Neural crest cell (in vitro differentiated cells): ENCODE measurements around the gene ARX. TPM values are rescaled to one million over a fixed set of nuclear protein-coding genes. Genes with fewer than 3 reads are reported as not detected.
A peak's percentile ranks its signal among the peaks of the same experiment; 100 is the strongest.

Experiments used
- DNase-seq: peaks from one replicate; pipeline ENCODE4 v3.0.0; 2021; ENCODE audit warnings: low read depth, mixed read lengths, low spot score
- H3K27ac Mint-ChIP-seq: one replicate; pipeline ENCODE4 v1.8.0; 2021; ENCODE audit warnings: mild to moderate bottlenecking, mixed read lengths; ENCODE audit not compliant: unreplicated experiment
- H3K27me3 Mint-ChIP-seq: 2 replicates; pipeline ENCODE4 v1.8.0; 2021; ENCODE audit warnings: low read depth, mild to moderate bottlenecking, mixed read lengths
- H3K36me3 Mint-ChIP-seq: 2 replicates; pipeline ENCODE4 v1.8.0; 2021; ENCODE audit warnings: low read depth, mild to moderate bottlenecking, mixed read lengths
- H3K4me1 Mint-ChIP-seq: 2 replicates; pipeline ENCODE4 v1.8.0; 2021; ENCODE audit warnings: mixed read lengths
- H3K4me3 Mint-ChIP-seq: one replicate; pipeline ENCODE4 v1.8.0; 2021; ENCODE audit warnings: mild to moderate bottlenecking, mixed read lengths
- H3K9me3 Mint-ChIP-seq: 2 replicates; pipeline ENCODE4 v1.8.0; 2021; ENCODE audit warnings: mixed read lengths
- total RNA-seq: library from RNA; stranded (reverse); gene quantifications from 2 replicates; pipeline ENCODE4 v1.2.1, GENCODE V29; 2021
- TF ChIP-seq, protein P1 (sequence below): fragments of 200-600 bp; sonication (generic); conservative IDR thresholded peaks from 2 replicates; pipeline ENCODE4 v1.5.0; 2021; ENCODE audit warnings: antibody characterized with exemption, mild to moderate bottlenecking

The ARX gene
- total RNA-seq, 1 donor from 2014 or later: 0.16 TPM

DNA sequence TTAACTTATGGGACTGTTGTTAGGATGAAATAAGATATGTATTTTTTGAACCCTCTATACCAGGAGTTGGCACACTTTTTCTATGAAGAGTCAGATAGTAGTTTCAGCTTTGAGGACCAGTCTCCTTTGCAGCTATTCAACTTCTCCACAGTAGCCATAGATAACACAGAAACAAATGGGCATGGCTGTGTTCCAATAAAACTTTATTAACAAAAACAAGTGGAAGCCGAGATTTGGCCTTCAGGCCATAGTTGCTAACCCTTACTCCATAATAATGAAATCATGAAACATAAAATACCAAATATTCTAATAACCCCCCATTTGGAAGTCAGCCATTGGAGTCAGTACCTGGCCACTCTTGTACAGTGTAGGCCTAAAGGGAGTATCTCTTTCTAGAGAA, 30.6 kb downstream of the ARX start:
- Mint-ChIP-seq H3K27ac (peak overlapping the region; percentile 19), H3K36me3 (peaks cover 14% of the 10 kb centered on the region), H3K4me1 (peaks cover 6% of the 10 kb centered on the region), H3K9me3 (no peaks in the 10 kb centered on the region), H3K4me3 (no peak overlapping the region), H3K27me3 (no peaks in the 10 kb centered on the region)
- DNase-seq: no peak
- TF ChIP-seq, protein P1, sequence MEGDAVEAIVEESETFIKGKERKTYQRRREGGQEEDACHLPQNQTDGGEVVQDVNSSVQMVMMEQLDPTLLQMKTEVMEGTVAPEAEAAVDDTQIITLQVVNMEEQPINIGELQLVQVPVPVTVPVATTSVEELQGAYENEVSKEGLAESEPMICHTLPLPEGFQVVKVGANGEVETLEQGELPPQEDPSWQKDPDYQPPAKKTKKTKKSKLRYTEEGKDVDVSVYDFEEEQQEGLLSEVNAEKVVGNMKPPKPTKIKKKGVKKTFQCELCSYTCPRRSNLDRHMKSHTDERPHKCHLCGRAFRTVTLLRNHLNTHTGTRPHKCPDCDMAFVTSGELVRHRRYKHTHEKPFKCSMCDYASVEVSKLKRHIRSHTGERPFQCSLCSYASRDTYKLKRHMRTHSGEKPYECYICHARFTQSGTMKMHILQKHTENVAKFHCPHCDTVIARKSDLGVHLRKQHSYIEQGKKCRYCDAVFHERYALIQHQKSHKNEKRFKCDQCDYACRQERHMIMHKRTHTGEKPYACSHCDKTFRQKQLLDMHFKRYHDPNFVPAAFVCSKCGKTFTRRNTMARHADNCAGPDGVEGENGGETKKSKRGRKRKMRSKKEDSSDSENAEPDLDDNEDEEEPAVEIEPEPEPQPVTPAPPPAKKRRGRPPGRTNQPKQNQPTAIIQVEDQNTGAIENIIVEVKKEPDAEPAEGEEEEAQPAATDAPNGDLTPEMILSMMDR: no peak

DNA sequence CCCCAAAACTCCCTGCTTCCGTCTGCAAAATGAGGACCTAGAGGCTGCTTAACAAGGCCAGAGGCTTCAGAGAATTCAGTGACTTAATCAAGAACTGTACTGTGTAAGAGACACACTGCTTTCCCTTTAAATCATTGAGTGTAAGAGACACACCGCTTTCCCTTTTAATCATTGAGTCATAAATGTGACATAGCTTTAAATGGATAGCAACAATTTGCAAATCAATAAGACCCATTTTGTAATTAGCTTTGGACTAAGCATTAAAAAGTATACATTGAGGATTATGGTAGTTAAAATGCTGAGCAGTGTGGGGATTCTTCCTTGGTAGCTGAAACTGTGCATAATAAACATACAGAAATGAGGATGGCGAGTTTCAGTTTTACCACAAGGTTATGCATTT, 31.8 kb downstream of the ARX start:
- DNase-seq: no peak
- Mint-ChIP-seq H3K9me3 (no peaks in the 10 kb centered on the region), H3K4me1 (peaks cover 5% of the 10 kb centered on the region), H3K27ac (no peak overlapping the region), H3K36me3 (peaks cover 14% of the 10 kb centered on the region), H3K27me3 (no peaks in the 10 kb centered on the region), H3K4me3 (no peak overlapping the region)
- TF ChIP-seq, protein P1: no peak

DNA sequence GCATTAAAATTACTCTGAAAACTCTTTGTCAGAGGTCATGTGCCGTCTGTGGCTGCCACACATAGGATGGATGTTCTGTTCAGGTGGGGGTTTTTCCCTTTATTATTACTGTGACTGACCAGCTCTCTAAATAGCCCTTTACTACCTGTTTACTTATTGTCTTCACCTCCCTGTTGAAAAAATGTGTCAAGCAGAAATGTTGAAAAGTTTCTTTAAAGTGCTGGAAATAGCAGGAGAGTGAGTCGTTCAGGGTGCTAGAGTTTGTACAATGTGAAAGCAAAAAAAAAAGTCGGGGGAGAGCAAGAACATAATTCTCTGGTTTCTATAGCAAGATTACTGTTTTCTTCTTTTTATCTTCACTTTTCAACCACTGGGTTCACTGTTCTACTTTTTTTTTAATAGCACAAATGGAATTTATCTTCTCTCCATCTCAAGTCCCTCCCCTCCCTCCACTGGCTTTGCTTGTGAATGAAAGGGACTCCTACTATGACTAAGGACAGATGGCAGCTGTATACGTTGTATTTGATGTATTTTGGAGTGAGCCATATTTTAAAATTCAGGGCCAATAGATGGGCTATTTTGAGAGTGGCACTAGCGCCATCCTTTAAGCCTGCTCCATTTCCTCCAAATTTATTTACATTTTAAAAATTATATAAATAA, 33.3 kb downstream of the ARX start:
- H3K4me3 Mint-ChIP-seq: no peak overlapping the region
- TF ChIP-seq, protein P1: no peak
- H3K27ac Mint-ChIP-seq: no peak overlapping the region
- no peaks in the 10 kb centered on the region for H3K27me3 Mint-ChIP-seq
- peaks cover 5% of the 10 kb centered on the region for H3K4me1 Mint-ChIP-seq
- no peaks in the 10 kb centered on the region for H3K9me3 Mint-ChIP-seq
- peaks cover 10% of the 10 kb centered on the region for H3K36me3 Mint-ChIP-seq
- DNase-seq: no peak

DNA sequence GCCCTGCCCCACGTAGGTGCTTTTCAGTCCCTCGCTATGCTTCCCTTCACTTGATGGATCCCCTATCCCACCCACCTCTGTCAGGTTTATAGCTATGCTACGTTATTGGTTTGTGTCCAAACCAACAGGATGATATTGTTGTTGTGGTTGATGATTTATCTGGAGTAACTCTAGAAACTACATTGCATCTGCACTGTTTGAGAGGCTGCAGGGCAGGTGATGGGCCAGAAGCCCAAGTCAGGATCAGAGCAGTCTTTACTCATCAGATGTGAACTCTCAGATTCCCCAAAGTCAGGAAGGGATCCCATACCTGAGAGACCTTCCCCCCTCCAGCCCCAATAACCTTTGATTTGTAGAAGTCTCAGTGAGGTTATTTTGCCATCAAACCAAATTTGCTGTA, 34.7 kb downstream of the ARX start:
- DNase-seq: no peak
- no peaks in the 10 kb centered on the region for H3K9me3 Mint-ChIP-seq
- no peak overlapping the region for H3K27ac Mint-ChIP-seq
- H3K27me3 Mint-ChIP-seq: no peaks in the 10 kb centered on the region
- H3K36me3 Mint-ChIP-seq: peaks cover 6% of the 10 kb centered on the region
- peaks cover 5% of the 10 kb centered on the region for H3K4me1 Mint-ChIP-seq
- no peak overlapping the region for H3K4me3 Mint-ChIP-seq
- TF ChIP-seq, protein P1: no peak

DNA sequence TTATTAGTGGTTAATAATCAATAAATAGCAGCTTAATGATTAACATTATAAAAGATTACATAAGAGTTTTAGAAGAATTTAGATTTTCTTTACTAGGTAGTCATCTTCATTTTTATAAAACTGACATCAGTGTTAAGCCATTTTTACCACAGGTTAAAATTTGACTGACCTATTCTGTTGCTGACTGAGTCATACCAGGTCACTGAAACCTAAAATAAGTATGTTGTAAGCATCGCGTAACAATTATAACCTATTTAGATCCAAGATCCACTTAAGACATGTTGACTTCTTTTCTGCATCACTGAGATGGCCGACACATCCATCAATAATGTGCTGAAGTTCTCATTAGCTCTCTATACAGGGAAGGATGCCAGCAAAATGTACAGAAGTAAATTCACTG, 36.7 kb downstream of the ARX start:
- no peak overlapping the region for H3K27ac Mint-ChIP-seq
- no peaks in the 10 kb centered on the region for H3K9me3 Mint-ChIP-seq
- H3K4me3 Mint-ChIP-seq: no peak overlapping the region
- peaks cover 7% of the 10 kb centered on the region for H3K36me3 Mint-ChIP-seq
- H3K4me1 Mint-ChIP-seq: peaks cover 5% of the 10 kb centered on the region
- no peak for DNase-seq
- TF ChIP-seq, protein P1: no peak
- H3K27me3 Mint-ChIP-seq: no peaks in the 10 kb centered on the region
